Mucosa of descending colon (tissue), 3 donors: Measurements from ENCODE around the gene MAP4. TPM values are rescaled to one million over a fixed set of nuclear protein-coding genes. Genes with fewer than 3 reads are reported as not detected.
"Not testable (repeated sequence)": the region's sequence is repeated elsewhere in the genome, so short reads cannot be mapped to it uniquely, and the experiment has no call there.

Experiments used
- ATAC-seq: fragments of 200-7000 bp; cut with Tn5 transposase; one replicate; pipeline ENCODE4 v1.9.1; 2020; ENCODE audit warnings: mild to moderate bottlenecking, moderate library complexity
- DNase-seq, 3 donors: peaks; one replicate each; pipeline ENCODE4 v3.0.0-alpha.2; 2020
- H3K36me3 ChIP-seq: fragments of 200-600 bp; one replicate; pipeline ENCODE4 v1.8.0; 2021; ENCODE audit warnings: low read depth, mild to moderate bottlenecking
- H3K4me1 ChIP-seq: fragments of 200-600 bp; one replicate; pipeline ENCODE4 v1.8.0; 2021; ENCODE audit warnings: low read depth, mild to moderate bottlenecking
- H3K4me3 ChIP-seq: fragments of 200-600 bp; one replicate; pipeline ENCODE4 v1.8.0; 2021; ENCODE audit warnings: mild to moderate bottlenecking
- H3K9me3 ChIP-seq: fragments of 200-600 bp; one replicate; pipeline ENCODE4 v1.8.0; 2021; ENCODE audit warnings: mild to moderate bottlenecking
- CTCF ChIP-seq: fragments of 200-600 bp; IDR thresholded peaks from one replicate; pipeline ENCODE4 v1.8.0; 2022; ENCODE audit warnings: antibody characterized with exemption, mild to moderate bottlenecking
- intact Hi-C, 2 donors: fragments of 100-400 bp; cut with DNase I in 1 of 2; cut with micrococcal nuclease in 1 of 2; formaldehyde crosslinking; loops; one replicate each; pipeline versions ENCODE4 v1.11.0 to v1.11.1; 2022; cut with DNase I, micrococcal nuclease
- total RNA-seq, 3 donors: library from RNA; stranded (reverse); fragmentation: NEBNext Ultra II Directional in 2 of 3; extraction: Animal tissue kit (Norgen Biotek cat#: 25700) in 2 of 3; gene quantifications; one replicate each; pipeline versions ENCODE4 v1.2.1 to v1.2.4, GENCODE V29; 2021 to 2023
- donor health status: DM: no; HTN: no; CAD: no; lungs with moderate emphysema.
- donor health status: DM: no; HTN: no; CAD: no.
- donor health status: DM: no; HTN: yes; CAD: no.

MAP4 gene
- total RNA-seq, 3 donors from 2014 or later: 104 to 316 (median 109) TPM

- Histone ChIP-seq H3K4me1 (no peaks in the 10 kb centered on the region), H3K36me3 (no peaks in the 10 kb centered on the region), H3K9me3 (no peaks in the 10 kb centered on the region), H3K4me3 (no peak overlapping the region)
- no peak for DNase-seq
- no peak for TF ChIP-seq CTCF
- ATAC-seq: no peak
- intact Hi-C loops: no loop called here
Measured at GRCh38 chr3:47892286-47893040, 123.8 kb downstream of the MAP4 start.

- no peak for TF ChIP-seq CTCF
- H3K4me1 ChIP-seq: no peaks in the 10 kb centered on the region
- H3K9me3 ChIP-seq: no peaks in the 10 kb centered on the region
- H3K36me3 ChIP-seq: no peaks in the 10 kb centered on the region
- no peak for ATAC-seq
- no peak overlapping the region for H3K4me3 ChIP-seq
- intact Hi-C loops: no loop called here
- DNase-seq: no peak
Measured at GRCh38 chr3:47891613-47892005, 124.6 kb downstream of the MAP4 start.

GRCh38 chr3:47890828-47891612, 125.2 kb downstream of the MAP4 start:
- Histone ChIP-seq H3K4me3 (no peak overlapping the region), H3K36me3 (no peaks in the 10 kb centered on the region), H3K9me3 (no peaks in the 10 kb centered on the region), H3K4me1 (no peaks in the 10 kb centered on the region)
- intact Hi-C loops: no loop called here
- peak; percentile 31 for ATAC-seq
- peak in 1 of 3 donors; percentile 12 for DNase-seq
- no peak for TF ChIP-seq CTCF

GRCh38 chr3:47890126-47890827, 125.9 kb downstream of the MAP4 start:
- intact Hi-C loops: no loop called here
- H3K4me1 ChIP-seq: no peaks in the 10 kb centered on the region
- ATAC-seq (no peak), DNase-seq (no peak)
- H3K4me3 ChIP-seq: no peak overlapping the region
- H3K9me3 ChIP-seq: no peaks in the 10 kb centered on the region
- H3K36me3 ChIP-seq: no peaks in the 10 kb centered on the region
- TF ChIP-seq CTCF: no peak

GRCh38 chr3:47888986-47889757, 127.0 kb downstream of the MAP4 start:
- no peak overlapping the region for H3K4me3 ChIP-seq
- TF ChIP-seq CTCF: no peak
- DNase-seq: no peak
- ATAC-seq: no peak
- no peaks in the 10 kb centered on the region for H3K36me3 ChIP-seq
- intact Hi-C loops: no loop called here
- H3K4me1 ChIP-seq: no peaks in the 10 kb centered on the region
- H3K9me3 ChIP-seq: no peaks in the 10 kb centered on the region

- H3K36me3 ChIP-seq, DNase-seq, H3K4me1 ChIP-seq, ATAC-seq, H3K9me3 ChIP-seq, H3K4me3 ChIP-seq, intact Hi-C loops: not testable (repeated sequence)
Measured at GRCh38 chr3:47887991-47888390, 128.2 kb downstream of the MAP4 start.
